ENCODE measurements around the gene ADGRB2.

The ADGRB2 gene

DNA sequence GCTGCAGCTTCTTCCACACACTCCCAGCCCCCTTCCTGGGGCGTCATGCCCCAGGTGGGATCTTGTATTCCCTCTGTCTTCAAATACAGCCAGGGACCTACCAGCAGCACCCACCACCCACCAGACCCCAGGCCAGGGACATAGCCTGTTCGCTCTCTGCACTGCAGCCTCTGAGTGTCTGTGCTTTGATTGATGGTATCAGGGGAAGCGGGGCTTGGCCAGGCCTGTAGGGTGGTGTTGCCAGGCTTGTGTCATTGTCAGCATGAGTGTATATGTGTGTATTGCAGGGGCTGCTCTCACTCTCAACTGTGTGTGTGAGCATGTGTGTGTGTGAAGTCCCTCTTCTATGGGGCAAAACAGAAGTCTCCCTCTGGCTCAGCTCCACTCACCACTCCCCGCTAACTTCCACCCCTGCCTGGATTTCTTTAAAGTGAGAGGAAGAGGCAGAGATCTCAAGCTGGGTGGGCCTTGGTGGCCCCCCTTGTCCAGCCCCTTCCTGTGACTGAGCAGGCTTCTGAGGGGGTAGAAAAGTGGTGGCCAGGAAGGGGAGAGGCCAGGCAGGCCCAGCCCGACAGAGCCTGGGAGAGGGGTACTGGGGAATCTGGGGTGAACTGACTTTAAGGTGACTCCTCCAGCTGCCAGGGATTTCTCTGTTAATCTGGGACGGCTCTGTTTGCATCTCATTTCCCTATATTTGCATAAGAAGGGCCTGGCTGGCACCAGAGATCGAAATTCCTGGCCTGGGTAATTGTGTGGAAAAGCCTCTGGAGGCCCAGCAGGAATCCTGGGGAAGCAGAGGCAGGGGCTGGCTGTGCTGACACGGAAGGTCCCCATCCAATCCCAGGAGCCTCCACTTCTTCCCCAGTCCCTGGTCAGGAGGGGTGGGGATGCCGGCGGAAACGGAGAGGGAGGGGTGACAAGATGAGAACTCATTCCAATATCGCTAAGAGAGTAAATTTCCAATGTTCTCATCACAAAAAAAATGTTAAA, 18.6 kb upstream of the ADGRB2 start:
- no peak for DNase-seq

DNA sequence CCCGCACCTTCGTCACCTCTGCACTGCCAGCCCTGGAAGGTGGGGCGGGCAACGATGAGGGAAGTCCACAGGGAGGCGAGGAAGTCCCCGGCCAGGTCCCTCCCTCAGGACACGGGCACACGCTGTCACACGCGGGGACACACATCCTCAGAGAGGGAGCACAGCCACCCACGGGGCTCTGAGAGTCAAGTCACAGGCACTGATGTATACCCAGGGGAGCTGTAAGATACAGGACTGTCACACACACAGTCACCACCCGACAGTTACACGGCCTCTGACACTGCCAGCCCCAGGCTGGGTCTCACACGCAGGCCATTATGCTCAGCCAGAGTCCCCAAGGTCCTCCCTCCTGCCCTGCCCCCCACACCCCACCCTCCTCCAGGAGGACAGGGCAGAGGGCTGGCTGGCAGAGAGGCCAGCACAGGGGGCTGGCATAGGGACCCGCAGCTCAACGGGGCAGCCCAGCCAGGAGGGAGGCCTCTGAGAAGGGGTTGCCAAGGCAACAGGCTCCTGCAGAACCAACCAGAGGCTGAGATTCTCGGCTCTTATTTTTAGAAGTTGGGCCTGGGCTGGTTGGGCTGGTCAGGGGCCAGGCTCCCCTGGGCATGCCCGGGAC, 17.7 kb upstream of the ADGRB2 start:
- DNase-seq = no peak

DNA sequence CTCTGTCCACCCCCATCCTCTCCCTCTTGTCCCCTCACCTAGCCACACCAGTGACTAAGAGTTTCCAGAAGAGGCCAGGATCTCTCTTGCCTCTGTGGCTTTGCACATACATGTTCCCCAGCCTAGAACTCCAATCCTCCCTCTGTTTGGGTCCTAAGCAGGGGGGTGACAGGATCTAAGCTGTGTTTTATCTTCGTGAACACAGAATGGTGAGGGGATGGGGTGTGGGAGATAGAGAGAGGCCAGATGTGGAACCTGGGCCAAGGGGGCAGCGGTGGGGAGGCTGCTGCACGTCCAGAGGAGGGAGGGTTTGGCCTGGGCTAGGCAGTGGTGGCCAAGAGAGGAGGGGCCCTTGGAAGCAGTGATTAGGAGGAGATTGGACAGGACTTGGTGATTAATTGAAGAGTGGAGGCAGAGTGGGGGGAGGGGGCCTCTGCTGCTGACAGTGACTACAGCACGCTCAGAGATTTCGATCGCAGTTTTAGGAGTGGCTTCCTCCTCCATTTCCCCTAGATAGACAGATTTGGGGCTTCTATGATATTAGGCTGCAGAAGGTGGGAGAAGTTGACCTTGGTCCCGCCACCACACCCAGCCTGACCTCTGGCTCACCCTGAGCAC, 17.1 kb upstream of the ADGRB2 start:
- no peak for DNase-seq

DNA sequence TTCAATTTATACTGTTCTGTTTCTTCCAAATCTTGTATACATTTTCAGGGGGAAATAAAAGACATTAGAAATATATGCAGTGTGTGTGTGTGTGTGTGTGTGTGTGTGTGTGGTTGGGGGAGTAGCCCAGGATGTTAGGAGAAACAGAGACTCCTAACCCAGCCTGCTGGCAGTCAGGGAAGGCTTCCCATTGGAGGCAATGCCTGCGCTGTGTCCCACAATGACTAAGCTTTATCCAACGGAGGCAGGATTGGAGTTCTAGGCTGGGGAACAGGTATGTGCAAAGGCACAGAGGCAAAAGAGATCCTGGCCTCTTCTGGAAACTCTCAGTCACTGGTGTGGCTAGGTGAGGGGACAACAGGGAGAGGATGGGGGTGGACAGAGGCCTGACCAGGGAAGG, 16.5 kb upstream of the ADGRB2 start:
- no peak for DNase-seq

- DNase-seq = no peak
Observed at GRCh38 chr1:31779687-31780086, 15.5 kb upstream of the ADGRB2 start.

DNA sequence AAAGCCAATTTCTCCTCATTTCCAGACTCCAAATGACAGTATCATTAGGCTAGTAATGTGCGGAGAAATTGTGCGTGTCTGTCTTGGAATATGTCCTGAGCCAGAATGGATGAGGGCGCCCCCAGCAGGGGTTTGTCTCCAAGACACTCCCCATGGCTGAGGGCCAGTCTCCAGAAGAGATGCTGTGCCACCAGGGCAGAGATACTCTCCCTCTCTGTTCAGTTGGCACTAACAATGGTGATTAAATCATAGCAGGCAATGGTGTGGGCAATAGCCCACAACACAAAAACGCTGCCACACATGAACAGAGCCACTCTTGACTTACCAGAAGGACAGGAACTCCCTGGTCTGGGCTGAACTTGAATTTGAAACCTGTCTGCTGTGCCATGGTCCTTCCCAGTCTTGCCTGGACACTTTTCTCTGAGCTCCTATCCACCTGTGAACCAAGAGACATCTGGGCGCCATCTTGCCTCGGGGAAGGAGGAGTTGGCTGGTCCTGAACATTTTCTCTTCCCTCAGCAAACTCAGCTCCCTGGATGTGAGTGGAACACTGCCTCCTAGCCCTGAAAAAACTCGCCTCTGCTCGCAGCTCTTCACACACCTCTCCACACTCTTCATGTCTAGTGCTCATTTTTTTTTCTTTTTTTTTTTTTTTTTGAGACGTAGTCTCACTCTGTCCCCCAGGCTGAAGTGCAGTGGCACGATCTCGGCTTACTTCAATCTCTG, 14.8 kb upstream of the ADGRB2 start:
- no peak for DNase-seq

- no peak for DNase-seq
Observed at GRCh38 chr1:31776516-31776915, 12.4 kb upstream of the ADGRB2 start.

DNA sequence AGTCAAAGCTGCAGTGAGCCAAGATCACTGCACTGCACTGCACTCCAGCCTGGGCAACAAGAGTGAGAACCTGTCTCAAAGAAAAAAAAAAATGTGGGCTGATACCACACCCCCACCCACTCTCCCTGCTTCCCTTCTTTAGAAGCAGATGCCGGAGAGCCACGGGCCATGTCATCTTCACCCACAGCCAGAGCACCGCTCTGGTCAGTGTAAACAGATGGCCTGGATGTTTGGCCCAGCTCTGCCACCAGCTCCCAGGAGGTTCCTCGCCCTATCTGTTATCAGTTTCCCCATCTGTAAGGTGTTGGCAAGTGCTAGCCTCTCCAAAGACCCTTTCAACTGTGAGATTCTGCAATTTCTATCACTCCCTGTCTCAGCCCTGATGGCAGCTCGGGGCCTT, 11.9 kb upstream of the ADGRB2 start:
- no peak for DNase-seq

DNA sequence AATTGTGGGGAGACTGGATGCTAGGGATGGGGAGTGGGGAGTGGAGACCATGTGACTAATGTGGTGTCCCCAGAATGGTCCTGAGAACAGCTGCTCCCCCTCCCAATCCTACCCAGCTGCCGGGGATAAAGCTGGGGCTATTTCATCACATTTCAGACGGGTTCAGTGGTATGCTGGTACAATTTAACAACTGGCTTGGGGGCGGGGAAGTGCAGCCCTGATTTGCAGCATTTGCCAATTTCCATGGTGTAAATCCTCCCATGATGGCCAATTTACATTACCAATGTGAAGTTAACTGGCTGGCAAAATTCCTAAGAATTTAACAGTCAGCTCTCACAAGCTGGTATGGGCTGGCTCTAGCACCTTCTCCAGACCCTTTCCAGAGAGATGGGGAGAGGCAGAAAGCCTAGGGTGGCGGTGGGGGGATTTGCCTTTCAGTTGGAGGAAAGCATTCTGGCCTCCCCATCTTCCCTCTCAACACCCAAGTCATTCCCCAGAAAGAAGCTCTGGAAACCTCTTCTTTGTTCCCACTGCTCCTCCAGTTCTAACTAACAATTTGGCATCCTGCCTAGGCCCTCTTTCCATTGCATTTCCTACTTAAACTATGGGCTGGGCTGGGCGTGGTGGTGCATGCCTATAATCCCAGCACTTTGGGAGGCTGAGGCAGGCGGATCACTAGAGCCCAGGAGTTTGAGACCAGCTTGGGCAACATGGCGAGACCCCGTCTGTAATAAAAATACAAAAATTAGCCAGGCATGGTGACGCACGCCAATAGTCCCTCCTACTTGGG, 11.3 kb upstream of the ADGRB2 start:
- DNase-seq = no peak

GRCh38 chr1:31774495-31774894, 10.4 kb upstream of the ADGRB2 start:
- no peak for DNase-seq

DNA sequence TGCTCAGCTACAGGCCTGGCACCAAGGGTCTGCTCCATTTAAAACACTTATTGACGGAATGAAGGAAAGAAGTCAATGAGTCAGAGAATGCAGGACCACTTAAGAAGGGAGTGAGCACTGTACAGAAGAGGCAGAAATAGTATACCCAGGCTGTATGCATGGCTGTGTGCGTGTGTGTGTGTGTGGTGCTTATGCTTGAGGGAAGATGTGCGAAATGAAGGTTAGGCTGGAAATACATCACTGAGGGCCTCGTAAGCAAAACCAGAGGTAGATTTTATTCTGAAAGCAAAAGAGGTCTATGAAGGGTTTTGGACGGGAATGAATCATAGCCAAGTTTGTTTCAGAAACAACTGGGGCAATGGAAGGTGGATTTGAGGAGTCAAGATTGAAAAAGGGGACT, 9.7 kb upstream of the ADGRB2 start:
- no peak for DNase-seq

GRCh38 chr1:31772669-31773248, 8.6 kb upstream of the ADGRB2 start:
- DNase-seq = no peak

DNA sequence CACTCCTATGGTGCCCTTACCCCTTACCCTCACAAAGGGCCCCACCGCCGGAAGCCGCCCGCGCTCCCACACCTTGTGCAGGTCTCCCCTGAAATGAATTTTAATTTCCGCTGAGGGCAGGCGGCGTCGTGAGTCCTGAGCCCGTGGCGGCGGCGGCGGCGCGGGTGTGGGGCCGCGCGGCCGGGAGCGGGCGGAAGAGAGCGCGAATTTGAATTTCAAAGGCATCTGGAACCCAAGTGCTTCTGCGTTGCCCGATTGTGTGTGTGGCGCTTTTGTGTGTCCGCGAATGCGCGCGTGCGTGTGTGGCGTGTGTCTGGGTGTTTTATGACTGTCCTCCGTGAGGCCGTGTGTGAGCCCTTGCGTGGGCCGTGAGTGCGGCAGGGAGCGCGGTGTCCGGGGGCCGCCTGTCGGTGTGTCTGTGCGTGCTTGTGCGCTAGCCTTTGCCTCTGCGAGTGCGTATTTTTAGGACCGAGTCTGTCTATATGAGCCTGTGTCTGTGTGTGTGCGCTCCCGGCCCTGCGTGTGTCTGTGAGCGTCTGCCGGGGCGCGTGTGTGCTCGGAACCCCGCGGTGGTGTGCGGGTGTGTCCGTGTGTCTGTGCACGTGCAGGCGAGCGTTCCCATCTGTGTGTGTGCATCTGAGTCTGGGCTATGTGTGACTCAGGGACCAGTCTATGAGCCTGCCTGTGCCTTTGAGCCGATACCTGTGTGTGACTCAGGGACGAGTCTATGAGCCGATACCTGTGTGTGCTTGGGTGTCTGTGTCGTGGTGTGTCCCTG, 7.9 kb upstream of the ADGRB2 start:
- DNase-seq = no peak

DNA sequence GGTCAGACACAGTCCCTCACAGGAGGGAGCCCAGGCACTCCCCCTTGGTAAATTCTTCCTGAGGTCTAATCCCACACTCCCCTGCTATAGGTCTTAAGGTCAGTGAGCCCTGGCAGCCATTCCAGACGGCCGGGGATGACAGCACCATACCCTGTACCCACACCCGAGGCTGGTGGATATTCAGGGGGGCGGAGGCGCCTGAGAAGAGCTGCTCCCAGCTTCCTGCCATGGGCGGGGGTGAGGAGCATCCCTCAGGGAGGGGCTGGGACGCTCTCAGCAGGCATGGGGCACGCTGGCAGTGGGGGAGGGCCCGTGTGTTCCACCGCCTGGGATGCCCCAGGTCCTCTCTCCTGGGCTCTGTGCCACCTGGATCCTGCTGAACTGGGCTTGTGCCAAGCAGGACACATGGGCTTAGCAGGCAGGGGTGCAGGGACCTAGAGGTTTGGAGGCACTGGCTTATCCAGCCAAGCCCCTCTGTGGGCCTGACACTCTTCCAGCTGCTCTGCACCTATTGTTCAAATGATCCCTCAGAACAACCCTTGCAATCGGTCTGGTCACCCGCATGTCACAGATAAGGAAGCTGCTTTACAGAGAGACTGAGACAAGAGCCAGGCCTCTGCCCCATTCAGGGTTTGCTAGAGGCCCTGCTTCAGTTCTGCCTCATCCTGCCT, 5.7 kb upstream of the ADGRB2 start:
- peak; percentile 75 for DNase-seq

DNA sequence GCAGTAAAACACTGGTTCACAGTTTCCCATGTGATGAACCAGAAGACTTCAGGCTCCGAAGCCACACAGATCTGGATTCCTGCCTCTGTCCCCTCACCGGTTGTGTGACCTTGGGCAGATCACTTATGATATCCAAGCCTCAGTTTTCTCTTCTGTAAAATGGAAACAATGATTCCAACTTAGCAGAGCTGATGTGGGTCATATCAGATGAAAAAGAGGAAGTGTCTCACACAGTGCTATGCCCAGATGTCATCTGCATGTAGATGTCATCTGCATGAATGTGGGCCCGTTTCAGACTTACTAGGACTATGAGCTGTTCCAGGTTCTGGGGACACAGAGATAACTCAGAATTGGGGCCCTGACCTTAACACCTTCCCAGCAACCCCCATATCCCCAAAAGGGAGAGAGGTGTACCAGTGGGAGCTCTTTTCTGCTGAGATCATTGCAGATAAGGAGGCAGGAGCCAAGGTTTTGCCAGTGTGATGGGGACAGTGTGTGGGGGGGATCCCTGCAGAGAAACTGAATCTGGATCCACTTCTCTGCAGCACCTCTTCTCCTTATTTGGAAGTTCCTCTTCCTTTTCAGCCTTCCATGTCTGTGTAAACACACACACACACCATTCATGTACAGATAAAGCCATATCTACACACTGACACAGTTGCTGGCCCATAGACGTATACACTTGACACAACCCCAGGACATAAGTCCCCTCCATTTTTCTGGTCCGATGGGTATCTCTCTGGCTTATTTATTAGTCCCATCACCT, 5.0 kb upstream of the ADGRB2 start:
- no peak for DNase-seq

- DNase-seq = no peak
Observed at GRCh38 chr1:31768407-31768907, 4.3 kb upstream of the ADGRB2 start.

GRCh38 chr1:31767225-31767624, 3.1 kb upstream of the ADGRB2 start:
- no peak for DNase-seq

- DNase-seq = no peak
Observed at GRCh38 chr1:31765516-31765915, 1.4 kb upstream of the ADGRB2 start.

DNA sequence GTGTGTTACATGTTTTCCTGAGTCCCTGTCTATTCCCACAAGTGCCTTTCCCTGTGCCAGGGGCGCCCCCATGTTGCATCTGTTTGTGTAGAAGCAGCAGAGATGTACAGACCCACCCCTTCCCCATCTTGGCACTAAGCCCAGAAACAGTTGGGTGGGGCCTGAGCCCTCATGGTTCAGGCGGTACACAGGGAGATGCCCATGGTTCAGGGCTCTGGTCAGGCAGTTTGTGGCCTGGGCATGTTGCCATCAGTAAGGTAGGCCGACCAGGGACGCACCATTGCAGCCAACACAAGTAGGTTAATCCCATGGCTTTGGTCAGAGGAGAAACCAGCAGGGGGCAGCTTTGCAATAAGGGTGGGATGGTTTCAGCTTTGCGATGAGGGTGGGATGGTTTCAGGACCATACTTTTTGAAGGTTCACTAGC, 914 bp upstream of the ADGRB2 start:
- DNase-seq = peak; percentile 72
